ENCODE measurements around the gene HARBI1.
"Not testable (repeated sequence)": the region's sequence is repeated elsewhere in the genome, so short reads cannot be mapped to it uniquely, and the experiment has no call there.

The HARBI1 gene

GRCh38 chr11:46599340-46600193, 17.5 kb downstream of the HARBI1 start:
- DNase-seq (ENCODE audit: low read depth in 1 of 2, low spot score in 1 of 2): no peak

- DNase-seq (ENCODE audit: low read depth in 1 of 2, low spot score in 1 of 2): no peak
Observed at GRCh38 chr11:46597609-46598219, 19.3 kb downstream of the HARBI1 start.

GRCh38 chr11:46597155-46597554, 19.9 kb downstream of the HARBI1 start:
- DNase-seq (ENCODE audit: low read depth in 1 of 2, low spot score in 1 of 2): no peak

- no peak for DNase-seq (ENCODE audit: low read depth in 1 of 2, low spot score in 1 of 2)
Observed at GRCh38 chr11:46594785-46595184, 22.2 kb downstream of the HARBI1 start.

GRCh38 chr11:46594374-46594700, 22.7 kb downstream of the HARBI1 start:
- no peak for DNase-seq (ENCODE audit: low read depth in 1 of 2, low spot score in 1 of 2)

GRCh38 chr11:46593550-46594373, 23.3 kb downstream of the HARBI1 start, which contains the start of gene AMBRA1:
AMBRA1 (minus strand) TSS chr11:46594023; CDS start chr11:46548380, 45,643 bp downstream.
- peak; percentile 61 for DNase-seq (ENCODE audit: low read depth in 1 of 2, low spot score in 1 of 2)

- DNase-seq (ENCODE audit: low read depth in 1 of 2, low spot score in 1 of 2): no peak
Observed at GRCh38 chr11:46590740-46591605, 26.1 kb downstream of the HARBI1 start.

- no peak for DNase-seq (ENCODE audit: low read depth in 1 of 2, low spot score in 1 of 2)
Observed at GRCh38 chr11:46588915-46589314, 28.1 kb downstream of the HARBI1 start.

- no peak for DNase-seq (ENCODE audit: low read depth in 1 of 2, low spot score in 1 of 2)
Observed at GRCh38 chr11:46588131-46588530, 28.9 kb downstream of the HARBI1 start.

- not testable (repeated sequence) for DNase-seq (ENCODE audit: low read depth in 1 of 2, low spot score in 1 of 2)
Observed at GRCh38 chr11:46583513-46583912, 33.5 kb downstream of the HARBI1 start.

GRCh38 chr11:46582588-46582987, 34.4 kb downstream of the HARBI1 start:
- no peak for DNase-seq (ENCODE audit: low read depth in 1 of 2, low spot score in 1 of 2)

- no peak for DNase-seq (ENCODE audit: low read depth in 1 of 2, low spot score in 1 of 2)
Observed at GRCh38 chr11:46577058-46577457, 40.0 kb downstream of the HARBI1 start.

GRCh38 chr11:46574656-46575055, 42.4 kb downstream of the HARBI1 start:
- no peak for DNase-seq (ENCODE audit: low read depth in 1 of 2, low spot score in 1 of 2)

GRCh38 chr11:46570790-46571398, 46.1 kb downstream of the HARBI1 start:
- no peak for DNase-seq (ENCODE audit: low read depth in 1 of 2, low spot score in 1 of 2)

- DNase-seq (ENCODE audit: low read depth in 1 of 2, low spot score in 1 of 2): no peak
Observed at GRCh38 chr11:46565232-46565840, 51.7 kb downstream of the HARBI1 start.

- DNase-seq (ENCODE audit: low read depth in 1 of 2, low spot score in 1 of 2): no peak
Observed at GRCh38 chr11:46564459-46564858, 52.6 kb downstream of the HARBI1 start.

- no peak for DNase-seq (ENCODE audit: low read depth in 1 of 2, low spot score in 1 of 2)
Observed at GRCh38 chr11:46562527-46562926, 54.5 kb downstream of the HARBI1 start.

GRCh38 chr11:46560300-46560991, 56.6 kb downstream of the HARBI1 start:
- no peak for DNase-seq (ENCODE audit: low read depth in 1 of 2, low spot score in 1 of 2)

- DNase-seq (ENCODE audit: low read depth in 1 of 2, low spot score in 1 of 2): no peak
Observed at GRCh38 chr11:46559815-46560214, 57.2 kb downstream of the HARBI1 start.
